WI38 (cell line): ENCODE measurements around the gene NWD2.

Source experiments
- H3K4me3 ChIP-seq: 2 replicates; pipeline ENCODE4 v1.5.1; 2011; ENCODE audit warnings: low read depth, mild to moderate bottlenecking, control low read depth, low read length
- CTCF ChIP-seq: IDR thresholded peaks from 2 replicates; pipeline ENCODE4 v1.5.1; 2012; ENCODE audit warnings: low read depth, mild to moderate bottlenecking, control low read depth, low read length

Gene NWD2

GRCh38 chr4:37324546-37324945, 80.0 kb downstream of the NWD2 start:
- no peak overlapping the region for H3K4me3 ChIP-seq
- TF ChIP-seq CTCF, result no peak

GRCh38 chr4:37326852-37327251, 82.3 kb downstream of the NWD2 start:
- TF ChIP-seq CTCF, result no peak
- H3K4me3 ChIP-seq, result no peak overlapping the region

- H3K4me3 ChIP-seq, result no peak overlapping the region
- TF ChIP-seq CTCF, result no peak
Observed at GRCh38 chr4:37338972-37339371, 94.4 kb downstream of the NWD2 start.

- no peak overlapping the region for H3K4me3 ChIP-seq
- TF ChIP-seq CTCF, result no peak
Observed at GRCh38 chr4:37358748-37359147, 114.2 kb downstream of the NWD2 start.

- TF ChIP-seq CTCF, result no peak
- H3K4me3 ChIP-seq, result no peak overlapping the region
Observed at GRCh38 chr4:37359261-37359660, 114.7 kb downstream of the NWD2 start.

- TF ChIP-seq CTCF, result no peak
- H3K4me3 ChIP-seq, result no peak overlapping the region
Observed at GRCh38 chr4:37365888-37366287, 121.3 kb downstream of the NWD2 start.

GRCh38 chr4:37367901-37368300, 123.4 kb downstream of the NWD2 start:
- H3K4me3 ChIP-seq, result no peak overlapping the region
- no peak for TF ChIP-seq CTCF
